Nucleus accumbens (tissue), 56 donors: Measurements from ENCODE around the gene IFRD2.
A peak's percentile ranks its signal among the peaks of the same experiment; 100 is the strongest.
"Not testable (repeated sequence)": the region's sequence is repeated elsewhere in the genome, so short reads cannot be mapped to it uniquely, and the experiment has no call there.

Source experiments
- DNase-seq, 56 donors: peaks; one replicate each; lab custom pipeline; 2025; lab: John Stamatoyannopoulos, UW

IFRD2 gene

GRCh38 chr3:50325113-50325480, 32.9 kb upstream of the IFRD2 start:
- no peak for DNase-seq

DNA sequence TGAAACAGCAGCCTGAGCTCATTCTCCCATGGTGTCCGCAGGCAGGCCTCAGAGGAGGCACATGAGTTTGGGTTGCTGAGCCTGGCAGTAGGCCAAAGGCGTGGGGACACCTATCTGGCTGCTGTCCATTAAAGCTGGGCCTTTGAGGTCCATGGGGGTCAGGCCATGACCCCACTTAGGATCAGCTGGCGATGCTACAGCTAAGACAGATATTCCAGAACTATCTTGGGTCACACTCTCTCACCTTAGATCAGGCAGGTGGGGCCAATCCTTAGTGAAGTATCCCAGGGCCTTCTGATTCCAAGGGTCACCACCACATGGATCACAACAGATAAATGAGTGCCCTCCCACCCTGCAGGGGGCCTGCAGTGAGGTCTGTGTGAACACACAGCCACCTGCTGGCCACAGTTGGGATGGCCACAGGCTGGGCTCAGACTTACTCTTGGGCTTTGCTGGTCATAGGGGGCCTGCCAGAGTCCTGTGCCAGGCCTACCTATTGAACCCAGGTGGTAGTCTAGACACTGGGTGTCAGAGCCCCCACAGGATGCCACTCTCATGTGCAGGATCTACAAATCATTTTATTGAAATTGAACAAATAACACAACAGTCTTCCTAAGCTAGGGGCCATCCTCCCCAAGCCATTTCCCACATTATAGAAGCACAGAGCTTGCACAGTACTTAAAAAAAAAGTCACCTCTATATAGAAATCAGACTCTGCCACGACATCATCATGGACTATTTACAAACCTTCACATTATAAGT, 32.3 kb upstream of the IFRD2 start:
- DNase-seq: peak in 42 of 56 donors; percentile 18 to 81 (median 44)

- no peak for DNase-seq
Observed at GRCh38 chr3:50323614-50324199, 31.5 kb upstream of the IFRD2 start.

DNA sequence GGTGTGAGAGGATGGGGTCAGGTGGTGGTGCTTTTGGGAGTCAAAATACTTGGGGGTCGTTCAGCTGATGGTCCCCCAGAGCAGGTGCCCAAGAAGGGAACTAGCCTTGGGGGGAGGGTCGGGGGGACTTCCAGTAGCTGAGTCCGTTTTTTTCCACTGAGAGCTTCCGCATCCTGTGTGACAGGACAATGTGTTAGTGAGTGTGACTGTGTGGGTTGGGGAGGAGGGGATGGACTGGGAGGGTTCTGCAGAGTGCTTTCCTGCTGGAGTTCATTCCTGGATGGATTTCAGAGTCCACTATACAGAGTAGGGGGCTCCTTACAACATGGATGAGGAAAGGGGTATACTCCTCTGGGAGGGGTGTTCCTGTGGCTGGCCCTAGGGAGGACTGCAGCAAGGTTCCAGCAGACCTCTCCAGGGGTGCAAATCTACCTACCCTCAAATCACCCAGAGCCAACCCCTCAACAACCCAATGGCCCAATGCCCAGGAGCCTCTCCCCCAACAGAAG, 30.9 kb upstream of the IFRD2 start:
- DNase-seq: peak in 1 of 56 donors; percentile 27

DNA sequence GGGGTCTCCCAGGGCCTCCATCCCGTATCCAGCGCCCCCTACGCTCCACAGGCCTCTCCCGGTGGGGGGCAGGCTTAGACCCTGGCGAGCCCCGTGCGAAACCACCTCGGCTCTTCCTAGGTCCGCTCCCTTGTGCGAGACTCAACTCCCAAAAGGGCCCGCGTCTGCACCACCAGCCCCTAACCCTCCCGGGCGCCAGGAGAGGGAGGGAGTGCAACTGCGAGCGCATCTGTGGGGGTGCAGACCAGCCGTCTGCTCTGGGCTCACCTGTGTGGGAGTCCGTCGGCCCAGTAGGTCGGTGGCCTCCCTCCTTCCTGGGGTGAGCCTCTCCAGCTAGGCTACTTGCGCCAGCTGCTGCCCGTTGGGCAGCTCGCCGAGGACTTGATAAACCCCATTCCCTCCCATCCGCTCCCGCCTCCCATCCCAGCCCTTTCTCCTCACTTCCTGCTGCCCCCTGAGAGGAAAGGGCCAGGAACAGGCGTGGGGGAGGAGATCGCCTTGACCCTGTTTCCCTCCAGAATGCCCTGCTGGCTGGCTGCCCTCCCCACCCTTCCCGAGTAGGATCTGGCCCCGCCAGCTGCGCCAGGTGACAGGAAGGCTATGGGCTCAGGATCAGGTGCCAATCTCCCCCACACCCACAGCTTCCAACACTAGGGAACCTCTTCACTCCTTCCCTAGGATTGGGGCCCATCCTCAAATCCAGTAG, 30.3 kb upstream of the IFRD2 start, which contains the start of gene HYAL2:
Gene HYAL2, minus strand, starts transcription at position 360 of the 706 bp plus-strand sequence. CDS start 2,256 bp downstream, outside the sequence.
- no peak for DNase-seq

DNA sequence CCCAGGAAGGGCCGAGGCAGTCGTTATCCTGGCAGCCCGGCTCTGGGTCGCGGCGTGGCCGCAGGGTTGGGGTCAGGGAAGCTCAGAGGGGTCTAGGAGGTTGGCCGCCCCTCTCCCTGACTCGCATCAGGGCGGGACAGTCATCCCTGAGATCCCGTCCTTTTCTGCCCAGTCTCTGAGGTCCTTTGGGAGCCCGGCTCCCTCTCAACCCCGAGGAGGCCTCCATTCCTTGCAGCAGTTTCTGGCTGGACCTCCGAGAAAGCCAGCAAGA, 29.8 kb upstream of the IFRD2 start:
- DNase-seq: no peak

DNA sequence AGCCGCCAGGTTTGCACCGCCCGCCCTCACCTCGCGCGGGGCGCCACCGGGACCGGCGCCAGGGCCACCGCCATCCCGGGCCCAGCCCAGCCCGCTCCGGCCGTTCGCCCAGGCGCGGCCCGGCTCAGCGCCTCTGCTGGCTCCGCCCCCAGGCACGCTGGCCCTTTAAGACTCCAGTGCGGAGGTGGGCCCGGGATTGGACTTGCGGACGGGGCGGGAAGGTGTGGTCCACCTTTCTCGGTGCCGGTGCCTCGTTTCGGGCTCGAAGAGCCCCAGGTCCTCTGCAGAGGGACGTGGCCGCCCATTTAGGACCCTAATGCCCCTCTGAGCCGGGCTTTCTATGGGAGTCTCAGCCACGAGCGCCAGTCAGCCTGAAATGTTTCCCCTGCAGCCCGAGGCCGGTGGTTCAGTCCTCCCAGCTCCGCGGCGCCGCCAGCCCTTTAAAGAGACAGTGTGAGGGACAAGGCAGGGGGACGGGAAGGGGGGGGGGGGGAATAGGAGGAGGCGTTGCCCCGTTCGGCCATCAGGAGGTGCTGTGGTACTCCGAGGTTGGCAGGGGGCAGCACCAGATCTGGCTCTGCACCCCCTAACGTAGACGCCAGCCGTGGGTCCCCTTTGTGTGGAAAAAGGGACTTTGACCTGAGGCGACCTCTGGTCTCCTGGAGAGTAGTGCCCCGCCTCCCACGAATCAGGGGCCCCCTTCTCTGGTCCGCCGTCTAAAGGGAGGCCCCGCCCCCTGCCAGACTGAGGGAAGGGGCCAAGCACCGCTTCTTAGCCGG, 29.3 kb upstream of the IFRD2 start:
- peak in 55 of 56 donors; percentile 69 to 96 (median 89) for DNase-seq

DNA sequence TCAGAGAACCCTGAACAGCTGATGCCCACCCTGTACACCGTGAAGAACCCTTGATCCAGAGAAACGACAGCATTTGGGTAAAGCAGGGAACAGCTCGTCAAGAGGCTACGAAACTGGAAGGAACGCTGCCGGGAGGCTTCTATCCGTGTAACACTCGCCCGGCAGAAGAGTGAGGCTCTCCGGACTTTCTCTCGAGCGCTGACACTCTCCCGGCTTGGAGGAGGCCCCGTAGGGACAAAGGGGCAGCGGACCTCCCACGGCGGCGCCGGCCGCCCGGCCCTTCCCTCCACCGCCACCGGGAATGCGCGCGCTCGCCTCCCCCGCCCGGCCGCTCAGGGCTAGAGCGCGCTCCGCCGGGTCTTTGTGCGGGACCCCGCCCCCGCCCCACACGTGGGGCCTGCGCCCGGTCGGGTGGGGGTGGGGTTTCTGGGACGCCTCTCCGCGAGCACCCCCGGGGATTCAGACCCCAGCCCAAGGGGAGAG, 28.7 kb upstream of the IFRD2 start:
- peak in 54 of 56 donors; percentile 54 to 96 (median 86) for DNase-seq

- no peak for DNase-seq
Observed at GRCh38 chr3:50319894-50320625, 27.8 kb upstream of the IFRD2 start.

- DNase-seq: no peak
Observed at GRCh38 chr3:50319181-50319893, 27.1 kb upstream of the IFRD2 start.

DNA sequence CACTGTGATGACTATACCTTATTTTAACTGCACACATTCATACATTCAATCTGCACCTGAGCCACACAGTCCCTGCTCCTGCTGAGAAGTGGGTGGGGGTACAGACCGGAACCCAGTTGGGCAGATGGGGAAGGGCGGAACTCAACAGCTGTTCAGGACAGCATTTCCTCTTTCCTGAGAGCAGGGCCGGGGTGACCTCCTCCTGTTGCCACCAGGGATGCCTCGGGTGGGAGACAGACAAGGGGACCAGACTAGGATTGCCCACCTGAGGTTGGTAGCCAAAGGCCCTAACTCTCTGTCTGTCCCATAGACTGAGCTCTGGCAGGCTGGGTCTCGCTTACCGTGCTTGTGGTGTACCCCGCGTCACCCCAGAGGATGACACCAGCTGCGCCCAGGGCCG, 26.4 kb upstream of the IFRD2 start:
- DNase-seq: no peak

DNA sequence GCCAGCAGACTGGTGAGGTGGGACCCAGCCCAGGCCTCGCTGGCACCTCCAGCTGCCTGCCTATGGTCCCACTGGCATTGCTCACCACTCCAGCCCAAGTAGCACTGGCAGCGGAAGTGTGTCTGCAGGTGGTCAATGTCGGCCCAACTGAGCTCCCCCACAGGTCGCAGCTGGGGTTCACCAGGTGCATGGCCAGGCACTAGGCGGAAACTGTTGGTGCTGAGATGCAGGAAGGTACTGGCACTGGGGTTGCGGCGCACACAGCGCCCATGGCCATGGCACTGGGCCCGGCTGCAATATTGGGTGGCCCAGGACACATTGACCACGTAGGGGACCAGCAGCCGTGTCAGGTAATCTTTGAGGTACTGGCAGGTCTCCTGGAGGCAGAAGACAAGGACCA, 25.9 kb upstream of the IFRD2 start:
- DNase-seq: no peak

- DNase-seq: no peak
Observed at GRCh38 chr3:50317300-50317699, 25.1 kb upstream of the IFRD2 start.

- peak in 19 of 56 donors; percentile 20 to 76 (median 42) for DNase-seq
Observed at GRCh38 chr3:50316657-50317242, 24.5 kb upstream of the IFRD2 start.

DNA sequence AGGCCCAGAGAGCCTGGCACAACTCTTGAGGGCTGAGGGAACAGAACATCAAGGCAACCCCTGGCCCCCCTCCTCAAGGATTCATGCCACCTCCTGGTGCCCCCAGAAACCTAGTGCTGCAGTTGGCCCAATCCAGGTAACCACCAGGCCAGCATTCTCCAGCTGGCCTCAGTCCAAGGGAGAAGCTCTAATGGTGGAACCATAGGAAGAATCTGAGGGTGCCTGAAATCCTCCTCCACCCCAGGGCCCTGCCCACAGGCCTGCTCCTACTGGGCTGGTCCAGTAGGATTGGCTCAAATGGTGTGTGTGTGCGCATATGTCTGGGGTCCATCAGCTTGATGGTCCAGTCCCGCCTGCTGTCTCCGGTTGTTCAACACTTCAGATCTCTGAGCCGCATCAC, 22.6 kb upstream of the IFRD2 start:
- no peak for DNase-seq

- DNase-seq: no peak
Observed at GRCh38 chr3:50314342-50314741, 22.1 kb upstream of the IFRD2 start.

DNA sequence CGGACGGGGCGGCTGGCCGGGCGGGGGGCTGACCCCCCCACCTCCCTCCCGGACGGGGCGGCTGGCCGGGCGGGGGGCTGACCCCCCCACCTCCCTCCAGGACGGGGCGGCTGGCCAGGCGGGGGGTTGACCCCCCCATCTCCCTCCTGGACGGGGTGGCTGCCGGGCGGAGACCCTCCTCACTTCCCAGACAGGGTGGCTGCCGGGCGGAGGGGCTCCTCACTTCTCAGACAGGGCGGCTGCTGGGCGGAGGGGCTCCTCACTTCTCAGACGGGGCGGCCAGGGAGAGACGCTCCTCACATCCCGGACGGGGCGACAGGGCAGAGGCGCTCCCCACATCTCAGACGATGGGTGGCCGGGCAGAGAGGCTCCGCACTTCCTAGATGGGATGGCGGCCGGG, 19.8 kb upstream of the IFRD2 start:
- DNase-seq: not testable (repeated sequence)

- no peak for DNase-seq
Observed at GRCh38 chr3:50304601-50305000, 12.4 kb upstream of the IFRD2 start.
